T-helper 1 cell (primary cell): ENCODE results near the gene OXLD1.
"Not testable (repeated sequence)": the region's sequence is repeated elsewhere in the genome, so short reads cannot be mapped to it uniquely, and the experiment has no call there.

Experiments
- DNase-seq, 5 donors: peaks; one replicate each; pipeline ENCODE4 v3.0.0-alpha.2; 2012 to 2020

Gene OXLD1

GRCh38 chr17:81648707-81649085, 17.7 kb downstream of the OXLD1 start:
- DNase-seq, result no peak

GRCh38 chr17:81648013-81648706, 18.2 kb downstream of the OXLD1 start:
- DNase-seq, result no peak

- no peak for DNase-seq
Observed at GRCh38 chr17:81647640-81648012, 18.8 kb downstream of the OXLD1 start.

- no peak for DNase-seq
Observed at GRCh38 chr17:81646869-81647600, 19.4 kb downstream of the OXLD1 start.

- no peak for DNase-seq
Observed at GRCh38 chr17:81644976-81645952, 21.1 kb downstream of the OXLD1 start.

GRCh38 chr17:81644496-81644895, 21.9 kb downstream of the OXLD1 start:
- DNase-seq, result no peak

GRCh38 chr17:81641825-81642489, 24.4 kb downstream of the OXLD1 start:
- DNase-seq, result no peak

GRCh38 chr17:81640011-81640410, 26.4 kb downstream of the OXLD1 start:
- no peak for DNase-seq

- no peak for DNase-seq
Observed at GRCh38 chr17:81638683-81639082, 27.7 kb downstream of the OXLD1 start.

- peak; percentile 64 to 84 (median 76) for DNase-seq
Observed at GRCh38 chr17:81636505-81637288, 29.7 kb downstream of the OXLD1 start, which contains the start of the genes NPLOC4 and TSPAN10. TSS of gene NPLOC4 (minus strand) at chr17:81637112. CDS start at chr17:81636930, 182 bp downstream. TSS of gene TSPAN10 (plus strand) at chr17:81637196. CDS start at chr17:81642413, 5,217 bp downstream.

GRCh38 chr17:81635973-81636504, 30.4 kb downstream of the OXLD1 start:
- DNase-seq, result no peak

- DNase-seq, result no peak
Observed at GRCh38 chr17:81635431-81635830, 31.0 kb downstream of the OXLD1 start.

GRCh38 chr17:81631482-81631881, 34.9 kb downstream of the OXLD1 start:
- no peak for DNase-seq

GRCh38 chr17:81630274-81630673, 36.1 kb downstream of the OXLD1 start:
- DNase-seq, result no peak

- no peak for DNase-seq
Observed at GRCh38 chr17:81621494-81622130, 44.8 kb downstream of the OXLD1 start.

GRCh38 chr17:81618307-81618706, 48.1 kb downstream of the OXLD1 start:
- not testable (repeated sequence) for DNase-seq

- DNase-seq, result no peak
Observed at GRCh38 chr17:81616877-81617276, 49.5 kb downstream of the OXLD1 start.

- DNase-seq, result no peak
Observed at GRCh38 chr17:81615401-81615930, 50.9 kb downstream of the OXLD1 start.
